CD4-positive, alpha-beta T cell treated with Interleukin-17A for 1 hour (primary cell): Measurements from ENCODE around the gene PTCH2.

ENCODE experiments used
- DNase-seq: peaks from one replicate; pipeline ENCODE4 v3.0.0-alpha.2; 2020

The PTCH2 gene, protein sequence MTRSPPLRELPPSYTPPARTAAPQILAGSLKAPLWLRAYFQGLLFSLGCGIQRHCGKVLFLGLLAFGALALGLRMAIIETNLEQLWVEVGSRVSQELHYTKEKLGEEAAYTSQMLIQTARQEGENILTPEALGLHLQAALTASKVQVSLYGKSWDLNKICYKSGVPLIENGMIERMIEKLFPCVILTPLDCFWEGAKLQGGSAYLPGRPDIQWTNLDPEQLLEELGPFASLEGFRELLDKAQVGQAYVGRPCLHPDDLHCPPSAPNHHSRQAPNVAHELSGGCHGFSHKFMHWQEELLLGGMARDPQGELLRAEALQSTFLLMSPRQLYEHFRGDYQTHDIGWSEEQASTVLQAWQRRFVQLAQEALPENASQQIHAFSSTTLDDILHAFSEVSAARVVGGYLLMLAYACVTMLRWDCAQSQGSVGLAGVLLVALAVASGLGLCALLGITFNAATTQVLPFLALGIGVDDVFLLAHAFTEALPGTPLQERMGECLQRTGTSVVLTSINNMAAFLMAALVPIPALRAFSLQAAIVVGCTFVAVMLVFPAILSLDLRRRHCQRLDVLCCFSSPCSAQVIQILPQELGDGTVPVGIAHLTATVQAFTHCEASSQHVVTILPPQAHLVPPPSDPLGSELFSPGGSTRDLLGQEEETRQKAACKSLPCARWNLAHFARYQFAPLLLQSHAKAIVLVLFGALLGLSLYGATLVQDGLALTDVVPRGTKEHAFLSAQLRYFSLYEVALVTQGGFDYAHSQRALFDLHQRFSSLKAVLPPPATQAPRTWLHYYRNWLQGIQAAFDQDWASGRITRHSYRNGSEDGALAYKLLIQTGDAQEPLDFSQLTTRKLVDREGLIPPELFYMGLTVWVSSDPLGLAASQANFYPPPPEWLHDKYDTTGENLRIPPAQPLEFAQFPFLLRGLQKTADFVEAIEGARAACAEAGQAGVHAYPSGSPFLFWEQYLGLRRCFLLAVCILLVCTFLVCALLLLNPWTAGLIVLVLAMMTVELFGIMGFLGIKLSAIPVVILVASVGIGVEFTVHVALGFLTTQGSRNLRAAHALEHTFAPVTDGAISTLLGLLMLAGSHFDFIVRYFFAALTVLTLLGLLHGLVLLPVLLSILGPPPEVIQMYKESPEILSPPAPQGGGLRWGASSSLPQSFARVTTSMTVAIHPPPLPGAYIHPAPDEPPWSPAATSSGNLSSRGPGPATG

DNA sequence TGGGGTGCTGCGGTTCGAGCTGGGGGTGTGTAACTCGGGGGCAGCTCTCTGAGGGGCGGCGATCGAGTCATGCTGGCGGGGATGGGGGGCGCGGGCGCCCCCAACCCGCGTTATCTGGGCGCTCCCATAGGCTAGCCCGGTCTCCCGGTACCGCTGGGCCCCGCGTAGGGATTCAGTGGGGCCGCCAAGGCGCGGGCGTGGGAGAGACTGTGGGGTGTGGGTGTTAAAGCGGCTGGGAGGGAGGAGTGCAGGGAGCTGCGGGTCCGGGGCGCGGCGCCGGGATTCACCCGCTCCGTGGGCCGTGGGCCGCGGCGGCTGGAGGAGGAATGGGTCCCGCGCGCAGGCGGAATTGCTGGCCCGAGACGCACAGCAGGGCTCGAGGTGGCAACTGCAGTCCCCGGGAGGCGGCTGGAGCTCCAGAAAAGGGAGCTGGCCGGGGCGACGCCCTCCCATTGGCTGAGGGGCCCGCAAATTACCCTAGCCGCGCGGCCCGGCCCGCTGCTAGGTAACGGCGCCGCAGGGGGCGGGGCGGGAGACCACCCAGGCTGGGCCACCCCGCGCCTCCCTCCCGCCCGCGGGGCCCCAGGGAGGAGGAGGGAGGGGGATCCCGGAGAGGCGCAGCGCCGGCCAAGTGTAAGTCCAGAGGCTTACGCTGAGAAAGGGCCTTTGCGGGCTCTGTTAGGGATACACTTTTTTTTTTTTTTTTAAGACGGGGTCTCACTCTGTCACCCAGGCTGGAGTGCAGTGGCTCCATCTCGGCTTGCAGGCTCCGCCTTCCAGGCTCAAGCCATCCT, at the start of gene PTCH2:
Gene PTCH2, minus strand, starts transcription at position 392 of the 794 bp plus-strand sequence. Its CDS starts 321 bp downstream, at position 71.
- peak; percentile 23 for DNase-seq

DNA sequence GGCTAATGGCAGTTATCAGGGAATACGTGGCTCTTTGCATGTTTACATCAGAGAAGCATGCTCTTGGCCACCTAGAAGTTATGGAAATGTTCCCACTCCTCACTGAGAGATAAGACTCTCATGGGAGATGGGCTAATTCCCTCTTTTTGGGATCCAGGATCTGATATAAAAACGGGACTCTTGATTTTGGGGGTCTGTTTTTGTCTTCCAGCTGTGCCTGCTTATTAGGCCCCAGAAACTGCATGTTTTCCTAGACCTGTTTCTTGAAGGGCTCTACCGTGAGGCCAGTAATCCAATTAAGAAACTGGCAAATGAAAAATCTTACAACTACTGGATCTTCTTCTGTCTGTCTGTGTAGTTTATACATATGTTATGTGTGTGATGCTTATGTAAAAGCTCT, 47.0 kb upstream of the PTCH2 start:
- no peak for DNase-seq

DNA sequence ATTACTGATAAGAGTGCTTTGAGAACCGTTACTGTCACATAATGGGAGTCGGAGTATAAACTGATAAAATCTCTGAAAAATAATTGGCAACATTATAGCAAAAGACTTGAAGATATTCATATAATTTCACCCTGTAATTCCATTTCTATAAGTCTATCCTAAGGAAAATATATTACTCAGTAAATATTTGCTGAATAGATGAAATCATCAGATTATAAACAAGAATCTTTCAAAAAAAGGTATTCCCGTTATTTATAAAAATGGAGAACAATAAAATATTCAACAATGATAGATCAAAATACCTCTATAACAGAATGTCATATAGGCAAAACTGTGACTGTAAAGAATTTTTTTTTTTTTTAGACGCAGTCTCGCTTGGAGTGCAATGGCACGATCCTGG, 42.4 kb upstream of the PTCH2 start:
- DNase-seq: no peak

DNA sequence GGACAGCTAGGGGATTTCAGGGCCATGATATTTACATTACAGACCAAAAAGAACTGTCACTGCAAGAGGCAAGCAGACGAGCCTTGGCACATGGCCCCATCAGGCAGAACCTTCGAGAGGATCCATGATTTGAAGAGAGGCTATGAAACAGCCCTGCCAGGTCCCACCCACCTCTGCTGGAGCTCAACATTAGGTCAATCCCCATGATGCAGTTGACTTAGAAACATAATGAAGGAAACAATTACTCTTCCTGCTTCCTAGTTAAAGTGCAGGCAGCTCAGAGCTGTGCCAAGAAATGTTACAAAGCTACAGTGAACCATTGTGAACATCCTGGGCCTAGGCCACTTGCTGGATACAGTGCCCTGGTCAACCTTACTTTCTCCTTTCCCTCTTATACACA, 41.7 kb upstream of the PTCH2 start:
- no peak for DNase-seq

DNA sequence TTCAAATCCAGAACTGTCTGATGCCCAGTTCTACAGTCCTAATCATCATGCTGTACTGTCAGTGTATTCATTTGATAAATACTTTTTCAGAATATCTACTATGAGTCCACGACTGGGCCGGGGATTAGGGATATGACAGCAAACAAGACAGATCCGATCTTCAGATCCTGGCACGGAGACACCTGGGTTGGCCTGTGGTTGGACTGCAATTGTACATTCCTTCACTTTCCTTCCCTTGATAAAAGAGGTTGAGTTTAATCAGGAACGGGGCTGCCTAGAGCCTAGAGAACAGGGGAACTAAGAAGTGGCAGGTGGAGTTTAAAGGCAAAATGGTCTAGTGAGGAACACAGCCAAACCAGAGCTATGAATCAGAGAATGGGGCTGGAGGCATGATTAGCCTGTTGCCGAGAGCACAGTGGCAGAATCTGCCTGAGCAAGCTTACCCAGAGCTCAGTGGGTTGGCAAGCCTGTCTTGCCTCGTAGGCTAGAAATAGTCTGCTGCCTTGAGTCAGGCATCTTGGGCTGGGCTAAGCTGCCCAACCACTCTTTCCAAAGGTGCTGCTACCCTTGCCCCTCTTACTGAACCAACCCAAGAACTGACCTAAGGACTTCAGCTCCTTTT, 38.1 kb upstream of the PTCH2 start:
- no peak for DNase-seq

DNA sequence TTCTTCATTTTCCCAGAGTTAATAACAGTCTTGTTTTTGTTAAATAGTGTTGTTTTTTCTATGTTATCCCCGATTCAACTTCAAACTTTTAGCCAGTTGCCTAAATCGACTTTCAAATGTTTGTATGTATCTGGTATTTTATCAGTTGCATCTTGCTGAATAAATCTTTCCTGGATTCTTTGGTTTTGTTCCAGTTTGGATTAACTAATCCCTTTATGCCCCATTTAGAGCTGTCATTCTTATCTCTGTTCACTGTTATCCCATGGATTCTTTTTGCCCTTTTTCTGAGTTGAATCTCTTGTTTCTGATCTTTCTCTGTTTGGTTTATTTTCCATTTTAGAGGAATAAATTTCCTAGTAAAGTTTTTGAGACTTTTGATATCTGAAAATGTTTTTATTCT, 31.1 kb upstream of the PTCH2 start:
- DNase-seq: no peak

DNA sequence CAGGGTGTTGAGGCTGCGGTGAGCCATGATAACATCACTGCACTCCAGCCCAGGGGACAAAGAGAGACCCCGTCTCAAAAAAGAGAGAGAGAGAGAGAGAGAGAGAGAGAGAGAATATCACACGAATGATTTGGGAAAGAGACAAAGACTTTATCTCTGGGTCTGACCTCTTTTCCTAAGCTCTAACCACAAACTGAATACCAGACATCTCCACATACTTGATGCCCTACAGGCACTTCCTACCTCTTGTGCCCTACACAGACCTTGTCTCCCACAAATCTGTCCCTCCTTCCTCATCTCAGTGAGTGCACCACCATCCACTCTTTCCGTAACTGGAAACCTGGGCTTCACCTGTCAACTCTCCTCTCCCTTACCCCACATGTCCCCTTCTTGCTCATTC, 27.0 kb upstream of the PTCH2 start:
- no peak for DNase-seq

DNA sequence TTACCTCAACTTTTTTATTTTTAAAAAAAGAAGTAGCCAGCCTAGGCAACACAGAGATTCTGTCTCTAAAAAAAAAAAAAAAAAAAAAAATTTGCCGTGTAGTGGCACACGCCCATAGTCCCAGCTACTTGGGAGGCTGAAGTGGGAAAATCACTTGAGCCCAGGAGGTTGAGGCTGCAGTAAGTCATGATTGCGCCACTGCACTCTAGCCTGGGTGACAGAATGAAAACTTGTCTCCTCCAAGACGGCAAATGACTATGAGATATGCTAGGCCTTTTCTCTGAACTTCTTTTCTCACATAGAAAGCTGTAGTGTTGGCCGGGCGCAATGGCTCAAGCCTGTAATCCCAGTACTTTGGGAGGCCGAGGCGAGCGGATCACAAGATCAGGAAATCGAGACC, 24.7 kb upstream of the PTCH2 start:
- DNase-seq: no peak

DNA sequence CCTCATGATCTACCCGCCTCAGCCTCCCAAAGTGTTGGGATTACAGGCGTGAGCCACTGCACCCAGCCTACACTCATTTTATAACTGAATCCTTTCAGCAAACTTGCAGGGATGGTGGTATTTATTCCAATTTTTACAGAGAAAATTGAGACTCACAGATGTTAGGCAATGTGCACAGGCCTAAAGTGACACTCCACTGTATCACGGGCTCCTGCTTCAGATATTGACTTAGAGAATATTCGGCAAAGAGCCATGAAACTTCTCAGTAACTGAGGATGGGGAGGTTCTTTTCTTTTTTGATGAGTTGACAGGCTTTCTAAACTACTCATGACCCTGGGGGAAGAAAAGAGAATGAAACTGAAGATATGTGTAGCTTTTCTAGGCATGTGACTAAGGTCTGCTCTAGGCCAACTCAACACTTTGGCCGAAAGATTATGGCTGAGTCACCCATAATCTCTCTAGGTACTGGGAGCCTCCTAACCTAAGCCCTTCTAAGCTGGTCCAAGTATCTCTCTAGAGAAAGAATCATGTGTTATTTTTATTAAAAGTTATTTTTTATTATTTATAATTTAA, 19.9 kb upstream of the PTCH2 start:
- no peak for DNase-seq

DNA sequence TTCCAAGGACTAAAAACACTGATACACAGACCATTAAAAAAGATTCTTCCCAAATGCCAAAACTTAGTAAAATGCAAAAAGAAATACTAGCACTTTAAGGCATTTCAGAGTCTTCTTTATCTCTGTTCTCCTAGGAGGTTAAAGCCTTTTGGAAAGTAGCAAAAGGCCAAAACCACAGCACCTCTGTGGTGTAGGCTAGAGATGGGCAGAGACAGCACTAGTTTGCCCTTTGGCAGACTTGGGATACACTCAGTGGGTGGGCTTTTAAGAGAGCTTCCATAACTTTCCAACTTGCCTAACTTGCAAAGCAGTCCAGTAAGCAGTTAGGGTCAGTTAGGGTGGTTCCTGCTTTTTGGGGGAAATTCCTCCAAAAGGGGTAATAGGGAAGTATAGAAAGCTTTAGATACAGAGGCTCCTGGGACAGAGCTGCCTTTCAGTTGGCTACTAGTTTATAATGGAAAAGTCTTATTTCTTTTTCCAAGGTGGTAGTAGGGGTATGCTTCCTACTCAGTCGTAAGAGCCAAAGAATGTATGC, 17.9 kb upstream of the PTCH2 start:
- DNase-seq: no peak

DNA sequence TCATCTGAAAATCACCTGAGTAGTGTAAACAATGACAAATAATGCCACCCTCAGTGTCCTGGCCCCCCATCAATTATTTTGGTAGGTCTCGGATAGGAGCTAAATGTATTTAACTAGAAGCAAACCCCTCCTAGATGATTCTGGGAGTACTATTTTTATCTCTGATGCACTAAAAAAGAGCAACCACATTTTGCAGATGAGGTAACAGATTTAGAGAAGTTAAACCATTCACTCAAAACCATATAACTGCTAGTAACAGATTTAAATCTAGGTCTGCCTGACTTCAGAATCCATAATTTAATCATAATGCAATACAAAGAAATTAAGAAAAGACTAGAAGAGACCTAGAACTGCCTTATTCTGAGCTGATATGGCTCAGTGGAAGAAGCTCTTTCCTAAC, 17.3 kb upstream of the PTCH2 start:
- no peak for DNase-seq

DNA sequence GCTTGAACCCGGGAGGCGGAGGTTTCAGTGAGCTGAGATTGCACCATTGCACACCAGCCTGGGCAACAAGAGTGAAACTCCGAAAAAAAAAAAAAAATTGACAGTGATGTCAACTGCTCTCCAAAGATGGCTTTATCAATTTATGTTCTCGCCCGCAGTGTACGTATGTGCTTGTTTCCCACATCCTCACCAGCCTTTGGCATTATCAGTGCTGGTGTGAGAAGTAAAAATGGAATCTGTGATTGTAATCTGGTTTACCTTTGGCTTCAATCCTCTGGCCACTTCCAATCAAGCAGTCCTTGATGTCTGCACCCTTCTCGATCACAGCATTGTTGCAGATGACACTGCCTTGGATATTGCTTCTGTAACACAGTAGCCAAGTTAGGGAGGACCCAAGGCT, 14.4 kb upstream of the PTCH2 start:
- no peak for DNase-seq

DNA sequence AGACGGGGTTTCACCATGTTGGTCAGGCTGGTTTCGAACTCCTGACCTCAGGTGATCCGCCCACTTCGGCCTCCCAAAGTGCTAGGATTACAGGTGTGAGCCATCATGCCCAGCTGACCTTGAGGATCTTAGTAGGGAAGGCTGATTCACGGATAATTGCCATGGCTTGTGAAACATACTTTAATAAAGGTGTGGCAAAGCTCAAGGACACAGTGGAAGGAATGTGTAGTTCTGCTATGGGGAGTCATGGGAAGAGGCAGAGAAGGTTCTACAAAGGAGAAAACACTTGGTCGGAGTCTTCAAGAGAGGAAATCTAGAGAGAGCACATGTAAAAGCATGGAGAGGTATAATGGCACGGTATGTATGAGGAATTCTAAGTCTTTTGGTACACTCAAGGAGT, 12.7 kb upstream of the PTCH2 start:
- DNase-seq: no peak

DNA sequence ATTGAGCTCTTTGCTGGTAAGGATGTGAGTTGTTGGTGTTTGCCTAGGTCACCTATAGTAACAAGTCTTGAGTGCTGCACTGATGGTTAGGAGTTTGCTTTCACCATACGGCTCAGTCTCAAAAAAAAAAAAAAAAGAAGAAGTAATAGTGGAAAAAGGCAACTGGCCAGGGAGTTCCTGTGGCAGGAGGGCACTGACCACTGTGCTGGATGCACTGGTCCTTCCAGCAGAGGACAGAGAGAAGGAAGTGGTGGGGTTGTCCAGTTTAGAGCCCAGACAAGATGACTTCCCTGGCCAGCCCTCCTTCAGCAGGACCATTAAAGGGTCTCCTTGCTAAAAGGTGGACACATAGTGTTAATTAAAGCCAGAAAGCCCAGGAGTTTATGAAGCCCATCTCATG, 11.9 kb upstream of the PTCH2 start:
- DNase-seq: no peak

DNA sequence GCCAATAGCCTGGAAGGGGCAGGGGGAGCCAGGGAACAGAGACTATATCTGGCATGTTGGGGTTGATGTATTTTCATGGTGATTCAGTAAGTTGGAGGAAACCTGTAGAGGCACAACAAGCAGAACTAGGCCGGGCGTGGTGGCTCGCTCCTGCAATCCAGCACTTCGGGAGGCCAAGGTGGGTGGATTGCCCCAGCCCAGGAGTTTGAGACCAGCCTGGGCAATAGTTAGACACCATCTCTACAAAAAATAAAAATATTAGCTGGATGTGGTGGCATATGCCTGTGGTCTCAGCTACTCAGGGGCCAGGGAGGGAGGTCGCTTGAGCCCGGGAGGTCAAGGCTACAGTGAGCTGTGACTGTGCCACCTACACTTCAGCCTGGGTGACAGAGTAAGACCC, 10.1 kb upstream of the PTCH2 start:
- DNase-seq: no peak

DNA sequence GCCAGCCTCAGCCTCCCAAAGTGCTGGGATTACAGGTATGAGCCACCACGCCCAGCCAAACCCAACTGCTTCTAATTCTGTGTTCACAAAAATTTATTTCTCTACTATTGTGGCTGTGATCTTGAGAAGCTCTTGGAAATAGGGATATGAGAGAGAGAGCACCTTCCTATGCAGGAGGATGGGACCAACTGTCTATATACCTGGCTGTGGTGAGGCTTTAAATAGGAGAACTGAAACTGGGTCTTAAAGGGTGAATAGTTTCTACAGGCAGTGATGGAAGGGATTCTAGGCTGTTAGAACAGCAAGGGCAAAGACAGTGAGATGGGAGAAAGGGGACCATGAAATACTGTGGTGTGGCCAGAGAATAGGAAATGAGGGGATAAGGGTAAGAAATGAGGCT, 8.3 kb upstream of the PTCH2 start:
- no peak for DNase-seq

DNA sequence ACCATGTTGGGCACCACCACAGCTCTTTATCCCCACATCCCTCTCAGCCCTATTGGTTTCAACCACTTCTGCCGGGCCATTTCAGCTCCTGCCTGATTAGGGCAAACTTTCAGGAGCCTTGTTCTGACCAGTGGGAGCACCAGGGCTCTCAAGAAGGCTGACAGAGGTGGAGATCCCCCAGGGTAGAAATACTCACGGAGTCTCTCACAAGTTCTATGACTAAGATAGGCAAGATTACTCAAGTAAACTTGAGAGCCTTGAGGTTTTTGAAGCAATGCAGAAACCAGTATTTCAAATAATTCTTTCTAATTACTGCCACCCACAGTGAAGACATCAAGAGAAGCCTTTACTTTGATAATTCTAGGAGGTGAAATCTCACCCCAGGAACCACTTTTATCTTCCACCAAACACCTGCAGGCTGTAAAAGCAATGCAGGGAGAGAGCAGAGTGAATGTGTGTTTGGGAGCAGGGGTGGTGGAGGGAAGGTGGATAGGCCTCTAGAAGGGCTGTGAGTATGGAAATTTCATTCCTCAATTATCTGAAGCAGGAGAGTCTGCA, 6.6 kb upstream of the PTCH2 start:
- DNase-seq: no peak

DNA sequence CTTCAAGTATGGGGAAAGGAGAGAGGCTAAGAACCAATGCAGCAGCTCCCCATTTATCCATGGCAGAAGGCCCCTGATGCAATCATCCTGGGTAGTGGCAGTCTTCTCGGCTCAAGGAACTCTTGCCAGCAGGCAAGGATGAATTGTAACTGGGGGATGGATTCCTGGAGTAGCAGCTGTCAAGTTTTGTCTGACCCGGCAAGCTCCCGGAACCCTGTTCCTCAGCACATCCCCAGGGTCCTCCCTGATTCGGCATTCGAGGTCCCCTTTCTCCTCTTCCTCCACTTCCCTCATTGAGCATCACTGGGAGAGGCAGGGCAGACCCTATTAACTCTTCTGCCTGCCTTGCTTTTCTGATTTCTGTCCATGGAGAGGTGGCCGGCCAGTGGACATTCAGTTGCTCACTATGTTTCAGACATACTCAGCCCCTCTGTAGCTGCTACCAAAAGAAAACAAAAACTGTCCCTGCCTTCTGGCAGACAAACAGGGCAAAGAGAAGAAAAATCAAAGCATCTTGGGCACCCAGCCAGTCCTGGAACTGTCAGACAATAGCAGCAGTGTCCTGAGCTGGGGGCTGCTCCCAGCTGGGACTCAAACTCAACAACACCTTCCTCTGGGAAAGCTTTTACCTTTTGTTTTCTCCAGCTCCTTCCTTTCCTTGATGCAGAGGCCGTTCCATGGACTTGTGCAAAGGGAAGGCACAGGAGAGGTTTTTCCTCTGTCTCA, 5.6 kb upstream of the PTCH2 start:
- DNase-seq: no peak

DNA sequence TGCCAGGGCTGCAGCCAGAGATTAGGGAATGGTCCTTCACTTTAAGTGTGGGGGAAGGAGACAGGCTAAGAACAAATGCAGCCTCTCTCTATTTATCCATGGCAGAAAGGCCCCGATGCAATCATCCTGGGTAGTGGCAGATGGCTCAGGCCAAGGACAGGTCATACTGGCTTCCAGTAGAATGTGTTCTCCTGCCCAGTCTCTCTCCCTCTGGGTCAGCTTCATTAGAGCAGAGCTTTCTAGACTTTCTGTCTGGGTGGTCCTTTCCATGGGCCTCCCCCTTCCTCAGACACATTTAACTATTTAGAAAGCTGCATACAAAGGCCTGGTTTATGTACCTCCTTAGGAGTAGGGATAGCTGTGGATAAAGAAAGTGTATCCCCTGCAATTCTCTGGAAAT, 4.8 kb upstream of the PTCH2 start:
- DNase-seq: no peak

DNA sequence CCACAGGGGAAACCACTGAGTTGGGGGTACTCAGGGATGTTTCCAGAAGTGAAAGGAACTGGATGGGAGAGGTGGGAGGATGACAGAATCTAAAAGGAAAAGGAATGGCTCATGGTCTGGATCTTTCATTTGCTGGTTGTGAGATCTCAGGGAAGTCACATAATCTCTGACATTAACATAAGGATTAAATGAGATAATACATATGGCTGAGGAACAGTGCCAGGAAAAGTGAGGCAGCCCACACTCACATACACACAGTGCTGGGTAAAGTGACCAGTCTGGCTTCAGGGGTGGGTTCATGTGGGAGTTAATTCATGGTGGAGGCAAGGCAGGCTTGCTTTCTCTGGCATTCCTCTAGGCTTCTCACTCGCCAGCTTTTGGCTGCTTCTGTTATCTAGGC, 3.9 kb upstream of the PTCH2 start:
- no peak for DNase-seq

DNA sequence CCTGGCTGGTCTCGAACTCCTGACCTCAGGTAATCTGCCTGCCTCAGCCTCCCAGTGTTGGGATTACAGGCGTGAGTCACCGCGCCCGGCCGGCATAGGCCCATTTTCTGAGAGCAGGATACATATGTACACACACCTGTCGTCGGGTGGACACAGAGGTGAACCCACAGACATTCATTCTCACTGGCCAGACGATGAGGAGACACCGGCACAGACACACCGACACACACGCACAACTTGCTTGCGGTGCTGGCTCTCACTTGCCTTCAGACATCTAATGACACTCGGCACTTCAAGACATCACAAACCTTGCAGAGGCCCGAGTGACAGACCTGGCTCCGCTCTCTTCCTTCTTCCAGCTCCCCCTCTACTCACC, 579 bp downstream of the PTCH2 start:
- no peak for DNase-seq
